Measurements from ENCODE around the gene KAT5.
"Not testable (repeated sequence)": the region's sequence is repeated elsewhere in the genome, so short reads cannot be mapped to it uniquely, and the experiment has no call there.

KAT5 gene

DNA sequence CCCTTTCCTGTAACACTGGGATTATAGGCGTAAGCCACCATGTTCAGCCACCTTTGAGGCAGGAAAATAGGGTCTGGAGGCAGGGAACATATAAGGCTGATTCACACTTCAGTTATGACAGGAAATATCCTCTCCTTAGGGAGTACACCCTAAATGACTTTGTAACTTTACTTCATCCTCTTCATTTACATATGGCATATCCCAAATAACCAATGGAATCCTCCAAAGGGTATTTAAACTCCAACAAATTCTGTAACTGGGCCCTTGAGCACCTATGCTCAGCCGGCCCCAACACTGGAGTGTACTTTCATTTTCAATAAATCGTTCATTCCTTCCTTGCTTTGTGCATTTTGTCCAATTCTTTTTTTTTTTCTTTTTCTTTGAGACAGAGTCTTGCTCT lies 1.6 kb upstream of the KAT5 start:
- no peak for DNase-seq

DNA sequence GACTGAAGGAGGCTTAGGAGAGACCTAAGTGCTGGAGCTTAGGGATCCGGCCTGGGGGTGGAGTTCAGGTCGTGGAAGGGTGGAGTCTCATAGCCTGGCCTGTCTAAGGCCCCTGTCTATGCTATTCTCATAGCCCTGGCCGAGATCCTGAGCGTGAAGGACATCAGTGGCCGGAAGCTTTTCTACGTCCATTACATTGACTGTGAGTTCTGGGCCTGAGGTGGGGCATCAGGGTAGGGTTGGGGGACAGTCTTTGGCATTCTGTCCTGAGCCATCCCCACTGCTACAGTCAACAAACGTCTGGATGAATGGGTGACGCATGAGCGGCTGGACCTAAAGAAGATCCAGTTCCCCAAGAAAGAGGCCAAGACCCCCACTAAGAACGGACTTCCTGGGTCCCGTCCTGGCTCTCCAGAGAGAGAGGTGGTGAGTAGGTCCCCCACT lies 603 bp downstream of the KAT5 start:
- DNase-seq: no peak

DNA sequence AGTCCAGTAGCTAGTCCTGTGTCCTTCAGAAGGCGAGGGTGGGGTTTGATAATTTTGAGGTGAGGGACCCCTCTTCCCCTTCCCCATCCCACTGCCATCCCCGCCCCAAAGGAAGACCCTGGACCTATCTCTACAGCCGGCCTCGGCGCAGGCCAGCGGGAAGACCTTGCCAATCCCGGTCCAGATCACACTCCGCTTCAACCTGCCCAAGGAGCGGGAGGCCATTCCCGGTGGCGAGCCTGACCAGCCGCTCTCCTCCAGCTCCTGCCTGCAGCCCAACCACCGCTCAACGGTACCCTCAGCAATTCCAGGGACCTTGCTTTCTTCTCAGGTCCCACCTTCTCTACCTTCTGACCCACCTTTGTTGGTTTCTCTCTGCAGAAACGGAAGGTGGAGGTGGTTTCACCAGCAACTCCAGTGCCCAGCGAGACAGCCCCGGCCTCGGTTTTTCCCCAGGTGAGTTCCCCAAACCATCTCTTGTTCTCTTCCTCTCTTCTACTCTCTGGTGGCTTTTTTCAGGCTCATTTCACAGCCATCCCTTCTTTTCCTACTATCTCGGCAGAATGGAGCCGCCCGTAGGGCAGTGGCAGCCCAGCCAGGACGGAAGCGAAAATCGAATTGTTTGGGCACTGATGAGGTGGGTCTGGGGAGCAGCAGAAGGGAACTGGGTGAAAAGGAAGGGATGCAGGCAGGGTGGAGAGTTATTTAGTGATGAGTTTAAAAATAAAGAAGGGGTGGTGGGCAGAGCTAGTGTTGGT lies 1.3 kb downstream of the KAT5 start:
- no peak for DNase-seq

DNA sequence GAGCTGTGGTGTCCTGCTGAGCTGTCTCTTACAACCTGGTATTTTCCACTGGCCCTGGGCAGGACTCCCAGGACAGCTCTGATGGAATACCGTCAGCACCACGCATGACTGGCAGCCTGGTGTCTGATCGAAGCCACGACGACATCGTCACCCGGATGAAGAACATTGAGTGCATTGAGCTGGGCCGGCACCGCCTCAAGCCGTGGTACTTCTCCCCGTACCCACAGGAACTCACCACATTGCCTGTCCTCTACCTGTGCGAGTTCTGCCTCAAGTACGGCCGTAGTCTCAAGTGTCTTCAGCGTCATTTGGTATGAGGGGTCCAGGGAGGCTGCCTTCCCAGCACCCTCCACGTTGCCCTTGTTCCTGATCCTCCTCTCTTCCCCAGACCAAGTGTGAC lies 2.4 kb downstream of the KAT5 start:
- no peak for DNase-seq

DNA sequence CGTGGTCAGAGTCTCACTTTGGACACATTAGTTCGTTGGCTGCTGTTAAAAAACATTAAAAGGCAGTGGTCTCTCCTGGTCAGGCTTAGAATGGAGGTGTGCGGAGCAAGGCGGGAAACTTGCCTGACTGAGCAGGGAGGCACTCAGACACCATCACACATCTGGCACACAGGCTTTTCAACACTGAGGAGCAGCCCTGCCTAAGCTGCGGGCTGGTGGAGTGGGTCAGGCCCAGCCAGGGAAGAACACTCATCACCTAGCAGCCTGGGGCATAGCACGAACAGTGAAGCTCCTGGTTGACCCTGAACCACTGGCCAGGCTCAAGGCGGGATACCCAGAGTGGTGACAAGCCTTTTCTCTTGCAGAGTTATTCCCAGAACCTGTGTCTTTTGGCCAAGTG lies 4.2 kb downstream of the KAT5 start:
- DNase-seq: no peak

DNA sequence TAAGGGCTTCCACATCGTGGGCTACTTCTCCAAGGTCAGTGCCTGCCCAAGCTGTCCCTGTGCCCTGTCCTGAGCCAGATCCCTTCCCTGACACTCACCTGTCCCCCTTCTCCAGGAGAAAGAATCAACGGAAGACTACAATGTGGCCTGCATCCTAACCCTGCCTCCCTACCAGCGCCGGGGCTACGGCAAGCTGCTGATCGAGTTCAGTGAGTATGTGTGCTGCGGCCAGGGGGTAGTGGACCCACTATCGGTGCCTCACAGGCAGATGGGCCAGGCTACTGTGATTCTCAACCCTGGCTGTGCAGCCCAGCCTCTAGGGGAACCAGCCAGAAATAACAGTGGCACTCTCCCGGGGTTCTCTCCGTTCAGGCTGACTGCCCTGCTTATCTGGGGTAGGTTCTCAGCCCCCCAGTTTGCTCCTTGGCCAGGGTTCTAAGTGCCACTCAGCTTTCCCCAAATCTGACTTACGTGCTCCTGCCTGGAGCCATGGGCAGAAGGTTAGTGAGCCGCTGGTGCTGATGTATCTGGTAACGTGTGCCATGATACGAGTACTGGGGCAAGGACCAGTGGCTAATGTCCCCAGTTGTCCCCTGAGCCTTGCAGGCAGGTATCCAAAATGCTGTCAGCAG lies 4.8 kb downstream of the KAT5 start:
- no peak for DNase-seq

DNA sequence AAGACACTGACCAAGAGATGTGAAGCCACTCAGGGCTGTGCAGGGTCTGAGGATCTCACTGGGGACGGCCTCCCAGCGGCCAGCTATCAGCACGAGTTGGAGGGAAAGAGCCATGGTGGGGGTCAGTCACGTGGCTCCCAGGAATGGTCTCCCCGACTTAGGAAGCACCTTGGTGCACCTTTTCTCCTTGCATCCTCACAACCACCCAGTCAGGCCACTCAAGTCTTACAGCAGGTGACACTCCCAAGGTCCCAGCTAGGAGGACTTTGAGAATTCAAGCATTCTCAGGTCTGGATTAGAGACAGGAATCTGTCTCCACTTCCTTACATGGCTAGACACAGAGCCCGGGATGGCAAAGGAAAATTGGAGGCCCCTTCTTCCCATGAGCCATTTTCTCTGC lies 5.9 kb downstream of the KAT5 start:
- no peak for DNase-seq

DNA sequence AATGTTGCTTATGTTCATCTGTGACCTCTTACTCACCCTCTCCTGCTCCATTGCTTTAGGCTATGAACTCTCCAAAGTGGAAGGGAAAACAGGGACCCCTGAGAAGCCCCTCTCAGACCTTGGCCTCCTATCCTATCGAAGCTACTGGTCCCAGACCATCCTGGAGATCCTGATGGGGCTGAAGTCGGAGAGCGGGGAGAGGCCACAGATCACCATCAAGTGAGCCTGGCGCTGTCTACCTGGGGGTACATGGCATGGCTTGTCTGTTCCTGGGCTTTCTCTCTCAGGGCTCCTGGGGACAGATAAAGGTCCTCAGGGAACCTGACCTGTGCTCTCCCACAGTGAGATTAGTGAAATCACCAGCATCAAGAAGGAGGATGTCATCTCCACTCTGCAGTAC lies 6.5 kb downstream of the KAT5 start:
- DNase-seq: no peak

DNA sequence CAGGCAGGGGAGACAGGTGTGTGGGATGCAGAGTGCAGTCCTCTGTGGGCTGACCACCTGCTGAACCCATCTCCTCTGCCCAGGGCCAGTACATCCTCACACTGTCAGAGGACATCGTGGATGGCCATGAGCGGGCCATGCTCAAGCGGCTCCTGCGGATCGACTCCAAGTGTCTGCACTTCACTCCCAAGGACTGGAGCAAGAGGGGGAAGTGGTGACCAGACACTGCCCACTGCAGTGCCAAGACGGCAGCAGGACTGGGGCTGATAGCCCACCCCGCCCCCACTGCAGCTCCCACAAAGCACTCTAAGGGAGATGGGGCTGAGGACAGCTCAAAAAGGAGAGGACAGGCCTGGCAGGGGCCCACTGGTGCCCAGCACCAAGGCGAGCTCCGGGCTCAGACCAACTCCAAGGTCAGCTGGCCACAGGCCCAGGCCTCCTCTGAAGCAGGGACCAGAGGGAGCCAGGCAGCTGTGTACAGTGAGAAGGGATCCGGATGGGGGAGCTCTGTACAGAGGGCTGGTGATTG lies 7.0 kb downstream of the KAT5 start:
- no peak for DNase-seq

DNA sequence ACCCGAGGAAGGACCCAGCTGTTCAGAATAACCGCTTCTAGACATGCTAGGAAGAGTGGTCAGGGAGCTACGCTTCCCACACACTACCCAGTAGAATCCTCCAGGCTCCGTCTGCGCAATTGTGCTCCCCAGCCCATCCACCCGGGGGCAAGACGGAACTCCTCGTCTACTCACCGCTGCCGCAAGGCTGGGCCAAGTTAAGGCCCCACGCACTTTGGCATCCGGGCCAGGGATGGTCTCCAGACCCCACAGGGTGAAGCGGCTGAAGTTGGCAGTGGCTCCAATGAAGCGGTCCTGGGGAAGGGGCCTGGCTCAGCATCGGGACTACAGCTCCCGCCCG lies 7.8 kb downstream of the KAT5 start:
- DNase-seq: no peak

DNA sequence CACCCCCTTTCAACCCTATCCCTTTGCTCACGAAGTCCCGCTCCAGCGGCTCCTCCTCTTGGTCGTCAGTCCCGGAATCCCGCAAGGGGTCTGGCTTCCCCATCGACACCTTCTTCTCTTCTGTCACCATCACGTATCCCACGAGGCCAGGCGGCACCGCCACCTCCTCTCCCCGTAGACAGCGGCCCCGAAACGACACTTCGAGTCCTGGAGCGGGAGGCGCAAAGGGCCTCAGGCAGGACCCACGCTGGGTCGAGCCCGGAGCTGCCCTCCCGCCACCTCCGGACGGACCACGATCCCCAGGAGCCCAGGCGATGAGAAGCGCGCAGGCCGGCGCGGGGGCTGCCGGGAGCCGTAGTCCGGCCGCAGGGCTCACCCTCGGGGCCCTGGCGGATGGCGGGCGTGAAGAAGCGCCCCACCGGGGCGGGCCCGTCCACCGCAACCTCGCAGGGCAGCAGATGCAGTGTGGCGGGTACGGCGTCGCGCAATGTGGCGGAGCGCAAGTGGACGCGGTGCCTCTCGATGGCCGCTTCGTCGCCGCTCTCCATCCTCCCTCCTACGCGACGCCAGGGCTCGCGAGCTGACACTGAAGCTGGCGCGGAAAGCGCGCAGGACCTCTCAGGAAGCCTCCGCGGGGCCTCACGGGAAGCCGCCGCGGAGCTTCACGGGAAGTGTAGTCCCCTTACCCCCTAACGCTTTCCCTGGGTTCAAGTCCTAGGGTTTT lies 8.3 kb downstream of the KAT5 start, which contains the start of gene RNASEH2C:
Gene RNASEH2C (minus strand): TSS at position 588 of the 724 bp plus-strand sequence. CDS start 40 bp downstream, at position 548.
- DNase-seq: peak; percentile 87

DNA sequence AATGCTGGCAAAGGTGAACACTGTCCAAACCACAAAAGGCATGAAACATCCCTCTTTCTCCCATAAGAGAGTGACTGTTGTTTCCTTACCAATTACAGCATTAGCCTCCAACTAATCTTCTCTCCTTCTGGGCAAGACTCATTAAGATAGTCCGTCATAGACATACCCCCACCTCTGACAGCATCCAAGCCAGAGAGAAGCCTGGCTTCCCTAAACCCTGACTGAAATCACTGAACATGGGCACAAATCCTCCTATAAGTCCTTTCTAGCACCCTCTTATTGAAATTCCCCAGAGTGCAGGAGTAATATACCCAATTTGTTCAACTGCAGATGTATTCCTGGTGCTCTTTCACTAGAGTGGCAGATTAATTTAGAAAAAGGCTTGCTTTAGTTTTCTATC lies 10.2 kb downstream of the KAT5 start:
- no peak for DNase-seq

DNA sequence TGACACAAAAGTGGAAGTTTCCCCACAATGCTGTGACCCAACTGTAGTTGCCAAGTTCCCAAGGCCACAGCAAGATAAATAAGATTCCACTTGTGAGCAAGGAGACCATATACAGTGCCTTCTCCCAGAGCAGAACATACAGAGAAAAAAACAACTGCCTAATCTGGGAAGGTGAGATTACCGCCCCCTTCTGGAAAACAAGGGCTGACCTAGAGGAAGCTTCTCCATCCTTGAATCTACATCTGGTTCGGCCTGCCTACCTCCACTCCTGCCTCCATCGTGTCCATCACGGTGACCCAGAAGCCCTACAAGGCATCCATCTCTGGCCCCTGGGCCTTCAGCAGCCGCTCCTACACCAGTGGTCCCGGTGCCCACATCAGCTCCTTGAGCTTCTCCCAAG lies 14.6 kb downstream of the KAT5 start:
- no peak for DNase-seq

DNA sequence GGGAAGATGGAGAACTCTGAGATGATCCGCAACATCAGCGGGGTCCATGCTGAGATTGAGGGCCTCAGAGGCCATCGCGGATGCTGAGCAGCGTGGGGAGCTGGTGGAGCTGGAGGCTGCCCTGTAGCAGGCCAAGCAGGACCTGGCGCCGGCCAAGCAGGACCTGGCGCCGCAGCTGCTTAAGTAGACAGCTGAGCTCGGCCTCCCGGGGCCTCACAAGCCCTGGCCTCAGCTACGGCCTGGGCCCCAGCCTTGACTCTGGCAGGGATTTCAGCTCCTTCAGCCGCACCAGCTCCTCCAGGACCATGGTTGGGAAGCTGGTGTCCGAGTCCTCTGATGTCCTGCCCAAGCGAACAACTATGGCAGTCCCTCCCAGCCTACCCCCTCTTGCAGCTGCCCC lies 15.8 kb downstream of the KAT5 start:
- DNase-seq: no peak

DNA sequence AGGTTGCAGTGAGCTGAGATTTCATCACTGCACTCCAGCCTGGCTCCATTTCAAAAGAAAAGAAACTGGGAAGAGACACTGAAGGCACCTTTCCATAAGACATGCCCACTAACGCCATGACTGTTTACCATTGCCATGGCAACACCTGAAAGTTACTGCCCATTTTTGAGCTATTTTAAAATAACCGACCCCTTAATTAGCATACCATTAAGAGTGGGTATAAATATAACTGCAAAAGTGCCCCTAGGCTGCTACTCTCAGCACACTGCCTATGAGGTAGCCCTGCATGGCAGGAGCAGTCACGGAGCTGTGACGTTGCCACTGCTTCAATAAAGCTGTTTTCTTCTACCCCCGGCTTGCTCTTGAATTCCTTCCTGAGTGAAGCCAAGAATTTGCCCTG lies 18.4 kb downstream of the KAT5 start:
- DNase-seq: no peak

DNA sequence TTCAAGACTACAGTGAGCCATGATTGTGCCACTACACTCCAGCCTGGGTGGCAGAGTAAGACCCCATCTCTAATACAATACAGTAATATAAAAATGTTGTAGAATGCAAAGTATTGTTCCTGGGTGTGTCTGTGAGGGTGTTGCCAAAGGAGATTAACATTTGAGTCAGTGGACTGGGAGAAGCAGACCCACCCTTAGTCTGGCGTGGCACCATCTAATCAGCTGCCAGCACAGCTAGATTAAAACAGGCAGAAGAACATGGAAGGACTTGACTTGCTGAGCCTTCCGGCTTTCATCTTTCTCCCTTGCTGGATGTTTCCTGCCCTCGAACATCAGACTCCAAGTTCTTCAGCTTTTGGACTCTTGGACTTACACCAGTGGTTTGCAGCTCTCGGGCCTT lies 23.1 kb downstream of the KAT5 start:
- DNase-seq: not testable (repeated sequence)

DNA sequence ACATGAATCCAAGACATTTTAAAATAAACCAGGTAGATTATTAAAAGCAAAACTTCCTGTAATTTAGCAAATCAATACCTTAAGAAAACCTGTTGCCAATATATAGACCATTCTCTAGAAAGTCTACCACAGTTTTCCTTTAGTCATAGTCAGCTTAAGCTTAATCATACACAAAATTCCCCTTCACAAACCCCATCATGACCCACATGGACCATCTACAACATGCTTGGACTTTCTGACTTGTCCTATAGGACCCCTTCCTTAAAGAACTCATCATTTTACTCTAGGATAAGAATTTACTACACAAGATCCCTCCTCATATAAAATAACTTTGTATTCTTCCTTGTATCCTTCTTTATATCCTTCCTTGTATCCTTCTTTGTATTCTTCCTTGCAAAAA lies 24.8 kb downstream of the KAT5 start:
- no peak for DNase-seq

DNA sequence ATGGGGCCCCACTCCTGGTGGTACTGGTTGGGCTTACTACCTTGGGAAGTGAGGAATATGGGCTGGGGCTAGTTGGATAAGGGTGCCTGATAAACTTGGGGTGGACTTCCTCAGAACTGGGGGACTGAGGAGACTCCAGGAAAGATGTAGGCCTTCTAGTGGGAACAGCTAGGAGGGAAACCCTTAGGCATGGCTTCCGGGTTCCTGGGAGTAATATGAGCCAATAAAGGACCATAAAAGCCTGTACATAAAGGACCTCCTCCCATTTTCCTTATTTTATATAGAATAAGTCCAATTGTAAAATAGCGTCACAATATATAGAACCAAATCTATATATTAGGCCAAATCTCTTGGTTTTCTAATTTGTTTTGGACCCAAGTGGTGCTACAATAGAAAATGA lies 27.0 kb downstream of the KAT5 start:
- DNase-seq: no peak

DNA sequence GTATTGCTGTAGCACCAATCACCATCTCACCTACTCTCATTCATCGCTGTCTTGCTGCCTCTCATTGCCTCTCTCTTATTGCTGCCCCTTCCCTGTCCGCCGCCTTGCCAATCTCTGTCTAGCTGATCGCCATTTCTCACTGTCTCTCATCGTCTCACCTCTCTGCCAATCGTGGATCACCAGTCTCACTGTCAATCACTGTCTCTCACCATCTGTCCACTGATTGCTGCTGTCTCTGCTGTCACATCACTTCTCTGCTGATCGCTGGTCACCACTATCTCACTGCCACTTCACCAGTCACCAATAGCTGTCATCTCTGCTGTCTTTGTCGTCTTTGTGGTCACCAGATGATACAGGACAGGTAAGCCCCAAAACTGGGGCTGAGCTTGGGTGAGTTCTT lies 29.1 kb downstream of the KAT5 start:
- DNase-seq: no peak

DNA sequence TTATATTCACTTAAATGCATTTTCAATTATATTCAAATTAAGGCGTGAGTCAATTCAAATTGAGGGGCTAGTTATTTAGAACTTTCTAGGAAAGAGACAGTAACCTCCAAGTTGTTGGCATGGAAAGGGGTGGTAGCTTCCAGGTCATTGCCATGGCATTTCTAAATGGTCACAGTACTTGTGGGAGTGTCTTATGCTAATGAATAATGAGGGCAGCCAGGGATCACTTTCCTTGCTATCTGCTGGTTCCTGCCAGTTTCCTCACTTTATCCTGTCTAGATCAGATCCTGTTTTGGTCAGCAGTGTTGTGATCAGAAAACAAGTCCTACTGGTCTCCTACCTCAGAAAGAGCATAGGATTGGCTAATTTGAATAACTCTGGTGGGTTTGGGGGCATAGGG lies 30.3 kb downstream of the KAT5 start:
- DNase-seq: no peak

DNA sequence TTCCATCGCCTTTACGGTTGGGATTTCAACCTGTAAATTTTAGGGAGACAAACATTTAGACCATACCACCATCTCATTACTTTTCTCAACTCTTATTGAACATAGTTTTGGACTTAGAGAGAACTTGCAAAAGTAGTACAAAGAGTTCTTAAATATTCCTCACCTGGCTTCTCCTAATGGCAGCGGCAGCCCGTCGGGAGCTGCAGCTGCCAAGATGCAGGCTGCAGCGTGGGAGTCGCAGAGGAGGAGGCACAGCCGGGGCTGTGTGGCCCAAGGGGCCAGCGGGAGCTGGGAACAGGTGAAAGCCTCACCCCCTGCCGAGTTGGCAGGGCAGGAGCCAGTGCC lies 31.6 kb downstream of the KAT5 start:
- DNase-seq: no peak

DNA sequence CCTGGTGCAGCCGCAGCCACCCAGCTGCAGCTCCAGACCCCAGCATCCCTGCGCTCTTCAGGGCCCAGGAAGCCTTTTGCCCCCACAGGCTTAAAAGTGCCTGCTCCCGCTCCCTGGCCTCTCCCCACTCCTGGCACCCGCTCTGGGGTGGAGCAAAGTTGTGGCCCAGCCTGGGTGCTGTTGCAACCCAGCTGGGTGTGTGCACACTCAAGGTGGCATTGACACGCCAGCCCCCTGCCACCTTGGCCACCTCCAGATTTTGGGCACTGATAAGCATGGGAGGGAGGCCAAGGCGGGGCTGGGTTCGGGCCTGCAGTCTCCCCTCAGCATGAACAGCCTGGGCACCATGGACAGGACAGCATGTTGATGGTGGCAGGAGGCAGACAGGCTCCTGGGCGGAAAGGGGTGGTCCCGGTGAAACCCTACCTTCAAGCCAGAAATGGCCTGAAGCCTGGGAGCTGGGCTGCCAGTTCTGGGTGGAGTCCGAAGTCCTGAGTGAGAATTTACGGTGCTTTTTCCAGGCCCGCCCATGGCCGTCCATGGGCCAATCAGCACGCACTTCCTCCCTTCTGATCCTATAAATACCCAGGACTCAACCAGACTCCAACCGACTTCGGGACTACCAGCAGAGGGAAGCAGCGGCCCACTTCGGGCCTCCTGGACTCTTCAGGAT lies 32.1 kb downstream of the KAT5 start:
- no peak for DNase-seq

DNA sequence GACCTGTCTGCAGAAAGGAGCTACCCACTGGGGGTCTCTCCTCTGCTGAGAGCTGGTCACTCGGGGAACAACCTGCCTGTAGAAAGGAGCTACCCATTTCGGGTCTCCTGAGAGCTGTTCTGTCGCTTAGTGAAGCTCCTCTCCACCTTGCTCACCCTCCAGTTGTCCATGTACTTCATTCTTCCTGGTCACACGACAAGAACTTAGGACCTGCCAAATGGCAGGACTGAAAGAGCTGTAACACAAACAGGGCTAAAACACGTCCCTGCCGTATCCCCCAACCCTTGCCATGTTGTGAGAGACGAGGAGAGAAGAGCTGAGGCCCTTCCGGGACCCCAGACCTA lies 32.6 kb downstream of the KAT5 start:
- no peak for DNase-seq

DNA sequence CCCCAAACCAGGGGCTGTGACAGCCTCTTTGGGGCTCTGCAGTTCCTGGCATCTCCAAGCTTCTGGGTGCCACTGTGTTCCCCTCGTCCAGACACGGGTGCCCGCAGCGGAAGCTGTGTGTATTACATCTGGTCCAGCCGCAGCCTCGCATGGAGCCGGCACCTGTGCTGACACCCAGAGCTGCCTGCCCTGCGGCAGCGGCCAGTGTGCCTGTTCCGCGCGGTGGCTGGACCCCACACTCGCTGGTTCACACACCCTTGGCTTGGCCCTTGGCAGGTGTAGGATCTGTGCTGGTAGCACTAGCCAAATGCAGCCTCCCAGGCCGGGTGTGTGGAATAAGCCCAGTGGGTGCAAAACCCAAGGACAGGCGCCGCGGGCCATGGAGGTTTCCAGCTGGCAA lies 33.0 kb downstream of the KAT5 start:
- DNase-seq: no peak

All from stimulated activated CD8-positive, alpha-beta memory T cell treated with anti-CD3 and anti-CD28 coated beads, Interleukin-4, amount 100 ng/mL, for 48 hours (primary cell).